GM20431 (cell line): Measurements from ENCODE around the gene OBSCN.

Experiments
- in situ Hi-C: fragments of 300-500 bp; cut with MseI, MboI; formaldehyde crosslinking; loops from one replicate; pipeline ENCODE4 v1.15.0; 2020; ENCODE audit warnings: low sequenced_read_pairs; ENCODE audit not compliant: unreplicated experiment

Gene OBSCN

GRCh38 chr1:228334226-228334935, 126.5 kb downstream of the OBSCN start:
- in situ Hi-C loops: no loop called here

GRCh38 chr1:228334954-228335353, 127.1 kb downstream of the OBSCN start:
- in situ Hi-C loops: no loop called here

GRCh38 chr1:228335406-228336307, 127.8 kb downstream of the OBSCN start:
- in situ Hi-C loops: no loop called here

- in situ Hi-C loops: no loop called here
These were observed 128.6 kb downstream of the OBSCN start for GRCh38 chr1:228336308-228337030.

GRCh38 chr1:228337031-228337564, 129.3 kb downstream of the OBSCN start:
- in situ Hi-C loops: no loop called here

- in situ Hi-C loops: no loop called here
These were observed 130.1 kb downstream of the OBSCN start for GRCh38 chr1:228337711-228338520.

- in situ Hi-C loops: no loop called here
These were observed 130.7 kb downstream of the OBSCN start for GRCh38 chr1:228338521-228339051.

GRCh38 chr1:228339059-228339704, 131.3 kb downstream of the OBSCN start:
- in situ Hi-C loops: no loop called here

GRCh38 chr1:228339766-228340685, 132.2 kb downstream of the OBSCN start:
- in situ Hi-C loops: no loop called here

GRCh38 chr1:228340686-228341449, 133.0 kb downstream of the OBSCN start:
- in situ Hi-C loops: no loop called here

GRCh38 chr1:228341450-228341813, 133.6 kb downstream of the OBSCN start:
- in situ Hi-C loops: no loop called here

- in situ Hi-C loops: no loop called here
These were observed 134.2 kb downstream of the OBSCN start for GRCh38 chr1:228341814-228342626.

GRCh38 chr1:228342627-228343190, 134.9 kb downstream of the OBSCN start:
- in situ Hi-C loops: no loop called here

- in situ Hi-C loops: no loop called here
These were observed 135.4 kb downstream of the OBSCN start for GRCh38 chr1:228343191-228343661.

GRCh38 chr1:228344631-228345072, 136.8 kb downstream of the OBSCN start:
- in situ Hi-C loops: no loop called here
